Stimulated activated CD4-positive, alpha-beta T cell treated with anti-CD3 and anti-CD28 coated beads, Interleukin-2, amount 100 ng/mL, for 48 hours (primary cell): ENCODE results near the gene ELL.
A peak's percentile ranks its signal among the peaks of the same experiment; 100 is the strongest.
"Not testable (repeated sequence)": the region's sequence is repeated elsewhere in the genome, so short reads cannot be mapped to it uniquely, and the experiment has no call there.

Source experiments
- DNase-seq, 2 donors: peaks; one replicate each; pipeline ENCODE4 v3.0.0-alpha.2; 2020

ELL gene

GRCh38 chr19:18418483-18419194 lies 103.2 kb downstream of the ELL start:
- DNase-seq = no peak

GRCh38 chr19:18418029-18418482 lies 103.8 kb downstream of the ELL start:
- DNase-seq = no peak

GRCh38 chr19:18417250-18418028 lies 104.4 kb downstream of the ELL start:
- no peak for DNase-seq

DNA sequence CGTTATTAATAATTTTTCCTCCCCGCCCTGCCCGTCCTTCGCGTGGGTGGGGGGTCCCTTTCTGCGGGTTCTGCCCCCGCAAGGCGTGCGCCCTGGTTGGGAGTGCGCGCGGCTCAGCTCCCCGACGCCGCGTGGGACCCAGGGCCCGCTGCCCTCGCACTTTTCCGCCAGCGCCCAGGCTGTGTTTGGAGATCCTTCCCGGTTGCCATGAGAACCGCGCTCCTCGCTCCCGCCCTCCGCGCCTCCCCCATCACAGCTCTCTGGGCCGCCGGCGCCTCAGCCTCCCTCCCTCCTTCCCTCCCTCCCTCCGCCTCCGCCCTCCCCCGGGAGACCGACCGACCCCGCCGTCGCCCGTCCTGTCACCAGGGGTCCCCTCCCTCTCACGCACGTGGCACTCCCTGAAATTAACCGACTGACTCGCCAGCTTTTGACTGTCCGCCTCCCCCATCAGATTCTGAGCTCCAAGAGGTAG lies 105.1 kb downstream of the ELL start:
- peak in 1 of 2 donors; percentile 56 for DNase-seq

DNA sequence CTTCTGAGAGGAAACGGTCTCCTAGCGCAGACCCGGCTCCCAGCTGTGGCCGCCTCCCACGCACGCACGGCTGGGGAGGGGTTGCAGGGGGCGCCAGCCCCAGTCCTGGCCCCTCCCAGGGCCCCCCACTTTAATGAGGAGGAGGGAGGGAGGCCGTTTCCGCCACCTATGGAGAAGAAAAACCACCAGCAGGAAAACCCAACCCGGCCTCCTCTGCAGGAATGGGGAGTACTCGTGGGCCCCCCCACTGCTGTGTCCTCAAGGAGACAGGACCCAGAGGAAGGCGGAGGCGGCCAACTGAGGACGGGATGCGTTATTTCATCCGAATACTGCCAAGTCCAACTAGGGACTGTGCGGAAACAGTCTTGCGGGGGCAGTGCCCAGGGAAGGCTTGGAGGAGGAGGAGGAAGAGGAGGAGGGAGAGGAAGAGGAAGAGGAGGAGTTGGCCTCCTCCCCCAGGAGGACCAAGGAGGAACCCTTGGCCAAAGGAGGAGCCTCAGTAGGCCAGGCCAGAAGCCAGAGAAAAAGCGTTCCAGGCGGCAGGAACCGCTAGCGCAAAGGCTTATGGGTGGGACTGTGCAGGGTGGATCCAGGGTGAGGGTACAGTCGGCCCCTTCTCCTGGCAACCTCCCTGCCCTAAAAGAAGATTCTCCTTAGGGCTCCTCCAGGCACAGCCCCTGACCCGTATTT lies 106.5 kb downstream of the ELL start:
- no peak for DNase-seq

GRCh38 chr19:18414504-18415177 lies 107.2 kb downstream of the ELL start:
- no peak for DNase-seq

GRCh38 chr19:18412610-18413239 lies 109.1 kb downstream of the ELL start:
- DNase-seq = no peak

DNA sequence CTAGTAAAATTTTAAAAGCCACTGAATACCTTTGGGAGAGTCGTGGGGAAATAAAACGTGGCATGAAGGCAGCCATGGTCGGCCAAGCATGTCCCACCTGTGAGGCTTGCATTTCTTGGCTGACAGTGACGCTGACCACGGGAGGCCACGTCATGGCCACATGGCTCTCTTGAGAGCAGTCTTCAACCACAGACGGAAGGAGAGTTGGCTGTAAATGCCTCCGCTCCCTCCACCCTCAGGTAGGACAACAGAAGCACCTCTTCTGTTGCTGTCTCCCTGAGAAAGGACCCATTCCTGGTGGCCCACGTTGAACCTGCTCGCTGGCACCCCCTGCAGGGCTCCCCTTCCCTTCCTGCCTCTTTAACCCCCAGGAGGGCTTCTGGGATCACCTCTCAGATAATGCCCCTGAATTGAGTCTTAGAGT lies 113.8 kb downstream of the ELL start:
- no peak for DNase-seq

DNA sequence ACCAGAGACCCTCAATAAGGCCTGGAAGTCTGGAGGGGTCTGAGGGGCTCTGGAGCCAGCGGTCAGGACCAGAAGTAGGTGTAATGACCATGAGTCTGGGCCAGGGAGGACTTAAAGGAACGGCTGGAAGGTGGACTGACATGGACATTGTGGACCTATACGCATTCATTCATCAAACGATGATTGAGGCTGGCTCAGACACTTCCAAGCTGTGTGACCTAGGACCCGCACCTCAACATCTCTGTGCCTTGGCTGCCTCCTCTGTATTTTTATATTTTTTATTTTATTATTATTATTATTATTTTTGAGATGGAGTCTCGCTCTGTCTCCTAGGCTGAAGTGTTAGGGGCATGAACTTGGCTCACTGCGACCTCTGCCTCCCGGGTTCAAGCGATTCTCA lies 115.1 kb downstream of the ELL start:
- no peak for DNase-seq

DNA sequence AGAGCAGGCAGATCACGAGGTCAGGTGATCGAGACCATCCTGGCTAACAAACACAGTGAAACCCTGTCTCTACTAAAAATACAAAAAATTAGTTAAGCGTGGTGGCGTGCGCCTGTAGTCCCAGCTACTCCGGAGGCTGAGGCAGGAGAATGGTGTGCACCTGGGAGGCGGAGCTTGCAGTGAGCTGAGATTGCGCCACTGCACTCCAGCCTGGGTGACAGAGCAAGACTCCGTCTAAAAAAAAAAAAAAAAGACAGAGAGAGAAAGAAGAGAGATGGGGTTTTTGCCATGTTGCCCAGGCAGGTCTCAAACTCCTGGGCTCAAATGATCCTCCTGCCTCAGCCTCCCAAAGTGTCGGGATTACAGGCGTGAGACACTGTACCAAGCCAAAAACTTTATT lies 116.1 kb downstream of the ELL start:
- DNase-seq = not testable (repeated sequence)

- DNase-seq = not testable (repeated sequence)
These were observed 119.2 kb downstream of the ELL start for GRCh38 chr19:18402455-18403248.

DNA sequence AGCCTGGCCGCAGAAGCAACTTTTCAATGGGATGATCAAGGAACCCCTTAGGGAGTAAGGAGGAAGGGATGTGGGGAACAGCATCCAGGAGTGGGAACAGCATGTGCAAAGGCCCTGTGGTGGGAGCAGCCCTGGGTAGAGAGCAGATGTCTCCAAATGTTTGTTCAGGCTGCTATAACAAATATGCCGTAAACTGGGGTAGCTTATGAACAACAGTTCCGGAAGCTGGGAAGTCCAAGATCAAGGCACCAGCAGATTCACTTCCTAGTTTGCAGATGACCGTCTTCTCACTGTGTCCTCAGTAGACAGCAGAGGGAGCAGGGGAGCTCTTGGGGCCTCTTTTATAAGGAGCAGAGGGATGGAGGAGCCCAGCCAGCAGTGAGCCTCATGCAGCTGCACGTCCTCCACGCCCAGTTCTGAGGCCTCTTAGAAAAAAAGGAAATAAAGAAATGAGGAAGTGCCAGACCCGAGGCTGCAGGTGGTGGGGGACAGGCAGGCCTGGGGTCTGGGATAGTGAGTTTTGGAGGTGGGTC lies 120.2 kb downstream of the ELL start:
- DNase-seq = no peak

DNA sequence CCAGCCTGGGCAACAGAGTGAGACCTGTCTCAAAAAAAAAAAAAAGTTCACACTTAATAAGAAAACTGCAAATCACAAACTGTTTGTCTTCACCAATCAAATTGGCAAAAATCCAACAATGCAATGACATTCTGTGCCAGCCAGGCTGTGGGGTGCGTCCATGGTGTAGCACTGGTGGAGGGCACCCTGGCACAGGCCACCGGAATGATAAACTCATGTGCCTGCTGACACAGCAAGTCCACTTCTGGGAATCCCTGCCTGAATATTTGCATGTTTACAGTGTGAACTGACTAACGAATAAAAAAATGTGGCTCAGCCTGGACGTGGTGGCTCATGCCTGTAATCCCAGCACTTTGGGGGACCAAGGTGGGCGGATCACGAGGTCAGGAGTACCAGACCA lies 122.9 kb downstream of the ELL start:
- no peak for DNase-seq

GRCh38 chr19:18397242-18398202 lies 124.3 kb downstream of the ELL start, which contains the start of gene LRRC25:
Gene LRRC25, minus strand, starts transcription at chr19:18397622. Its CDS starts 659 bp downstream, at chr19:18396963.
- no peak for DNase-seq

DNA sequence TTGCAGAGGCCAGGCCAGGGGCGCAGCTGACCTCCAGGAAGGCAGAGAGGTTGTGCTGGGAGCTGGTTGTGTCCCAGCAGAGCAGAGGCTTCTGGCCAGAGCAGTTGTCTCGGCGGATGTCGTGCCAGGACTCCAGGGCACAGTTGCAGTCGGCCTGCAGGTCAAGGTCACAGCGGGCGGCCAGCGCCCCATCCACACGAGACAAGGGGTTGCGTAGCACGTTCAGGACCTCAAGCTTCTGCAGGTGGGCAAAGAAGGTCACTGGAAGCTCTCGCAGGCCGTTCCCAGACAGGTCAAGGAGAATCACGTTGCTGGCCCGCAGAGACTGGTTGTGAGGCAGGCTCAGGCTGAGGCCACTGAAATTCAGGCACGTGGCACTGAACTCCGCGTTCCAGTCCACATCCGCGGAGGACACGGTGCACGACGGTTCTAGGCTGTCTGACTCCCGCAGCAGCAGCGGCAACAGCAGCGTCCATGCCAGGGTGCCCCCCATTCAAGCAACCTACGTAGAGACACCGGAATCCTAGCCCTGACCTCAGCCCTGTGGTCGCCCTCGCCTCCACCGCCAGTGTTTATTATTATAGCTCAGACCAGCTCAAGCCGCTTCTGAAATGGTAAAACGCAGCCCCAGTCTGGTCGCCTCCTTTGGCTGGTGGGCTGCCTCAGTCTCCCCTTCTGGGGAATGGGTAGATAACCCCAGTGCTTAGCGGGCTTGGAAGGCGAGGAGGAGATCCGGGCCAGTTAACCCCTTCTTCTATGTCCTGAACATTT lies 125.2 kb downstream of the ELL start:
- DNase-seq = no peak

DNA sequence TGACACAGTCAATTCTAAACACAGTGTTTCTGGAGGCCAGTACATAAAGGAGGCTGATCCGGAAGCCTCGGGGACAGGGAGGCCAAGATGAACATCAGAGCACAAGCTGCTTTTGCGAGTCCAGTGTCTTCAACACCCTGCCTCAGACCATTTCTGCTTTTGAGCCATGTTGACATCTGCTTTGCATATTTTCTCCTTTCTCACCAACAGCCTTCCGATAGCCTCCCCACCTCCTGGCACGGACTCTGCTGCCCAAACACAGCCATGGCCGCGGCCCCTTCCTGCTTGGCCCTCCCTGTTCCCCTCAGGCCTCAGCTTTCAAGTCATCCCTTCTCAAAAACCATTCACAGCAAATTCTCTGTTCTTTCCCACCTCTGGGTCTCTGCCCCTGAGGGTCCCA lies 128.0 kb downstream of the ELL start:
- no peak for DNase-seq

GRCh38 chr19:18392926-18393325 lies 128.9 kb downstream of the ELL start:
- DNase-seq = no peak
